ENCODE measurements around the gene CDC20. TPM values are rescaled to one million over a fixed set of nuclear protein-coding genes. Genes with fewer than 3 reads are reported as not detected.
"Not testable (repeated sequence)": the region's sequence is repeated elsewhere in the genome, so short reads cannot be mapped to it uniquely, and the experiment has no call there.

CDC20 gene
- total RNA-seq, 6 donors from 2014 or later, result 2.1 to 8.4 (median 2.9) TPM; not detected in 1

DNA sequence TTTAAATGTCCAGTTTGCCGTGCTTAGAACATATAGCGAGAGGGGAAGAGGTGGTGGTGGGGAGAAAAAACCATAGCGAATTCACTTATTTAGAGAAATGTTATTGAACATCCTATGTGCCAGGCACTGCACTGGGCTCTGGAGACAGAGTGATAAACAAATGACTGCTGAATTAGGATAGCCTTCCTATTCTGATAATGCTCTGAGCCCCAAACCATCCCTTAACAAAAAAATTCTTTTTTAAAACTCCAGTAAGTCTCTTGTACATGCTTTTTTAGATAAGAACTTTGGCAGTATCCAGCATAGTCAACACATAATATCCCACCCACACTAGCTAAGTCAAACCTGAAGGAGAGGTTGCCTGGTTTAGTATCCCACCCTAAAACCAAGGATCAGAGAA is 39.4 kb downstream of the CDC20 start:
- Histone ChIP-seq H3K27me3 (no peaks in the 10 kb centered on the region), H3K9me3 (no peaks in the 10 kb centered on the region), H3K4me3 (no peak overlapping the region), H3K4me1 (peaks cover 0 to 11% (median 3%) of the 10 kb centered on the region in 4 donors), H3K27ac (no peak overlapping the region), H3K36me3 (peaks cover 0 to 30% (median 1%) of the 10 kb centered on the region in 4 donors)
- WGBS, 2 donors, result 93 to 94% methylated on average over 3 of the region's 3 CpGs
- ATAC-seq (ENCODE audit: low FRiP score in 2 of 2), result no peak
- TF ChIP-seq EP300 (IDR thresholded peaks at IDR 0.05) (no peak), POLR2A (IDR thresholded peaks at IDR 0.05) (no peak), POLR2AphosphoS5 (IDR thresholded peaks at IDR 0.05) (no peak)
- TF ChIP-seq, protein P1, sequence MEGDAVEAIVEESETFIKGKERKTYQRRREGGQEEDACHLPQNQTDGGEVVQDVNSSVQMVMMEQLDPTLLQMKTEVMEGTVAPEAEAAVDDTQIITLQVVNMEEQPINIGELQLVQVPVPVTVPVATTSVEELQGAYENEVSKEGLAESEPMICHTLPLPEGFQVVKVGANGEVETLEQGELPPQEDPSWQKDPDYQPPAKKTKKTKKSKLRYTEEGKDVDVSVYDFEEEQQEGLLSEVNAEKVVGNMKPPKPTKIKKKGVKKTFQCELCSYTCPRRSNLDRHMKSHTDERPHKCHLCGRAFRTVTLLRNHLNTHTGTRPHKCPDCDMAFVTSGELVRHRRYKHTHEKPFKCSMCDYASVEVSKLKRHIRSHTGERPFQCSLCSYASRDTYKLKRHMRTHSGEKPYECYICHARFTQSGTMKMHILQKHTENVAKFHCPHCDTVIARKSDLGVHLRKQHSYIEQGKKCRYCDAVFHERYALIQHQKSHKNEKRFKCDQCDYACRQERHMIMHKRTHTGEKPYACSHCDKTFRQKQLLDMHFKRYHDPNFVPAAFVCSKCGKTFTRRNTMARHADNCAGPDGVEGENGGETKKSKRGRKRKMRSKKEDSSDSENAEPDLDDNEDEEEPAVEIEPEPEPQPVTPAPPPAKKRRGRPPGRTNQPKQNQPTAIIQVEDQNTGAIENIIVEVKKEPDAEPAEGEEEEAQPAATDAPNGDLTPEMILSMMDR (IDR thresholded peaks at IDR 0.05), result no peak
- DNase-seq, result no peak

DNA sequence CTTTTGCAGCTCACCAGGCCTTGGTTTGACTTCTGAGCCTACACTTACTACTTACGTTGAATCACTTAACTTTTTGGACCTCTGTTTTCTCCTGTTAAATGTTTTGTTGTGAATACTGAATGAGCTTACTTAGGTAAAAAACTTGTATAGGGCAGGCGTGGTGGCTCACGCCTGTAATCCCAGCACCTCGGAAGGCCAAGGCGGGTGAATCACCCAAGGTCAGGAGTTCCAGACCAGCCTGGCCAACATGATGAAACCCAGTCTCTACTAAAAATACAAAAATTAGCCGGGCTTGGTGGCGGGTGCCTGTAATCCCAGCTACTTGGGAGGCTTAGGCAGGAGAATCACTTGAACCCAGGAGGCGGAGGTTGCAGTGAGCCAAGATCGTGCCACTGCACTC is 41.7 kb downstream of the CDC20 start:
- not testable (repeated sequence) for ATAC-seq (ENCODE audit: low FRiP score in 2 of 2); H3K27ac ChIP-seq; H3K4me3 ChIP-seq; H3K9me3 ChIP-seq; DNase-seq; H3K27me3 ChIP-seq
- 93 to 96% methylated on average over 9 of the region's 9 CpGs for WGBS, 2 donors
- Histone ChIP-seq H3K4me1 (peaks cover 0 to 11% (median 3%) of the 10 kb centered on the region in 4 donors), H3K36me3 (peaks cover under 1 to 47% (median 22%) of the 10 kb centered on the region in 4 donors)

DNA sequence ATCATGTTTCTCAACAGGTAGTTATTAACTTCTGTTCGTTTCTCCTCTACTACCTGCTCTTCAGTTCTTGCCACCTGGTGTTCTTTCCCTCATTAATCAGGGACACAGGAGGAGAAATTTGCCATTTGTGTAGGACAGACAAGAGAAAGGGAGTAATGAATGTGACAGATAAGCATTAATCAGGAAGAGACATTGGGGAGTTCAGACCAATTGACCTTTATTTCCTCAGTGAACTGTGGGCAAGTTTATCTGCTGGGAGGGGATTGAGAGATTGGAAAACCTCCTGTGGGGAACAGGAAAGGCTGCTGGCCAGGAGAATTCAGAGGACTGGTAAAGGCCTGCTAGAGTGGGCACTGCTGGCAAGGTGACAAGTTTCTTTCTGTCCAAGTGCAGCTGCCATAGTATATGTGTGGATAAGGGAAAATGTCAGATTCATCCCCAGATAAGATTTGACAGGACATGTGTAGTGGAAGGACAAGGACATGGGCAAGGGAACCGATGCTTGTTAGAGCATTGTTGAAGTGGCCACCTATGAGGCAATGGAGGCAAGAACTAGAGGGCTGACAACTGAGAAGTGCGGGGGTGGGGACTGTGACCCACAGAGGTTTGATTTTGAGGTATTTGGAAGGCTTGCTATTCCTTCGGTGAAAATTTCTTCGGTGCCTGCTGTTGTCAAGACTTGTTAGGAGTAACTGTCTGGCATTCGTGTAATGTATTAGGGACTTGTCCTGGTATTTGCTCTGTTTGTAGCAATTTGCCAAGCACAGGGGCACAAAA is 43.5 kb downstream of the CDC20 start:
- Histone ChIP-seq H3K27ac (no peak overlapping the region), H3K27me3 (no peaks in the 10 kb centered on the region), H3K36me3 (peaks cover 16 to 50% (median 40%) of the 10 kb centered on the region in 4 donors), H3K9me3 (no peaks in the 10 kb centered on the region), H3K4me3 (no peak overlapping the region), H3K4me1 (peaks cover 0 to 7% (median 2%) of the 10 kb centered on the region in 4 donors)
- no peak for TF ChIP-seq POLR2AphosphoS5 (IDR thresholded peaks at IDR 0.05)
- TF ChIP-seq EP300 (IDR thresholded peaks at IDR 0.05), result no peak
- ATAC-seq (ENCODE audit: low FRiP score in 2 of 2), result no peak
- WGBS, 2 donors, result 80 to 82% methylated on average over 6 of the region's 6 CpGs
- no peak for DNase-seq

DNA sequence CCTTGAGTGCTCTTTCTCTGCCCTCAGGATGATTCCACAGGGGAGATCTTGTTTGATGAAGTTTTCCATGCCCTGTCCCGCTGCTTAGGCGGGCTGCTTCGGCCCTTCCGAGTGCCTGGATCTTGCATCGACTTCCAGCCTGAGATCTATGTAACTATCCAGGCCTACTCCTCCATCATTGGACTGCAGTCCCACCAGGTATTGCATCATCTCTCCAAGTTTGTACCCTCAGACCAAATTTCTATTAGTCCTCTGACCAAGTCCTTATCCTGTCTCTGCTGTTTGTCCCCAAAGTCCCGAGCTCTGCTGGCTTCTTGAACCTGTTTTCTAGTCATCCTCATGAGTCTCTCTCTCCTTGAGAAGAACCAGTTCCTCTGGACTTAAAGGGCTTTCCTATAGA is 45.6 kb downstream of the CDC20 start:
- ATAC-seq (ENCODE audit: low FRiP score in 2 of 2) (no peak), DNase-seq (no peak)
- 97 to 98% methylated on average over 6 of the region's 6 CpGs for WGBS, 2 donors
- Histone ChIP-seq H3K36me3 (peaks cover 16 to 69% (median 48%) of the 10 kb centered on the region in 4 donors), H3K4me1 (peaks cover 0 to 7% (median 2%) of the 10 kb centered on the region in 4 donors), H3K27ac (no peak overlapping the region), H3K27me3 (no peaks in the 10 kb centered on the region), H3K4me3 (no peak overlapping the region), H3K9me3 (no peaks in the 10 kb centered on the region)
- TF ChIP-seq EP300 (IDR thresholded peaks at IDR 0.05), result no peak
- TF ChIP-seq POLR2A (IDR thresholded peaks at IDR 0.05), result no peak
- no peak for TF ChIP-seq POLR2AphosphoS5 (IDR thresholded peaks at IDR 0.05)
- TF ChIP-seq, protein P1 (IDR thresholded peaks at IDR 0.05), result no peak

DNA sequence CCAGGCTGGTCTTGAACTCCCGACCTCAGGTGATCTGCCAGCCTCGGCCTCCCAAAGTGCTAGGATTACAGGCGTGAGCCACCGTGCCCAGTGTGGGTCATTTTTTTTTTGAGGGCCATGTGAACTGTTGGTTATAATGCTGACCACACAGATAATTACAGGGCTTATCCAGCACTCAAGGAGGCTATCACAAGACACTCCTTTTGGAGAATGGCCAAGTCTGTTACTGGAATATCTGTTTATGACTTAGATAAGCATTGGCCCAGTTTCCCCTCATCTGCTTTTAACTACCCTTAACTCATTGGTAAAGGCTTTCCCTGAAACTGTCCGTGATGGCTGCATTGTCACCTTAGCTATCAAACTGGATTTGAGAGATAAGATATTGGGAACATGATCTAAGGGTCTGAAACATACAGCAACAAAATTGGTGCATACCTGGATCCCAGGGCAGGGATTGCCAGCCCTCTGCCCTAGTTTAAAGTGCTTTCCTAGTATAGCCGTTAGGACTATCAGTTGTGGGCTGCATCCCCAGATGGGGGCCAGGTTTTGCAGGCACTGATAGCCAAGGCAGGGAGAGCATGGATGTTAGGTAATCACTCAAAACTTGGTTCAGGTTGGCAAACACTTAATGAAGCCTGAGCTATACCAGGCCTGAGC is 46.6 kb downstream of the CDC20 start:
- Histone ChIP-seq H3K4me3 (no peak overlapping the region), H3K36me3 (peaks cover 16 to 78% (median 52%) of the 10 kb centered on the region in 4 donors), H3K27me3 (no peaks in the 10 kb centered on the region), H3K27ac (no peak overlapping the region), H3K4me1 (peaks cover 0 to 7% (median 2%) of the 10 kb centered on the region in 4 donors), H3K9me3 (no peaks in the 10 kb centered on the region)
- WGBS, 2 donors, result 86 to 90% methylated on average over 6 of the region's 6 CpGs
- DNase-seq (no peak), ATAC-seq (ENCODE audit: low FRiP score in 2 of 2) (no peak)
- TF ChIP-seq EP300 (IDR thresholded peaks at IDR 0.05) (no peak), POLR2A (IDR thresholded peaks at IDR 0.05) (no peak), POLR2AphosphoS5 (IDR thresholded peaks at IDR 0.05) (no peak)
- TF ChIP-seq, protein P1 (IDR thresholded peaks at IDR 0.05), result no peak

Data from upper lobe of left lung (tissue), 6 donors.